Spinal cord (tissue), 10 donors: ENCODE measurements around the gene POLDIP2. TPM values are rescaled to one million over a fixed set of nuclear protein-coding genes. Genes with fewer than 3 reads are reported as not detected.
A peak's percentile ranks its signal among the peaks of the same experiment; 100 is the strongest.

Experiments
- DNase-seq, 6 donors: peaks; one replicate each; pipeline versions ENCODE4 v3.0.0 to v3.0.0-alpha.2; 2013 to 2015; ENCODE audit warnings: low spot score in 6 of 6, low read depth in 4 of 6
- H3K27ac ChIP-seq: one replicate; pipeline ENCODE4 v1.5.1; 2013; ENCODE audit warnings: low read depth, low read length, control low read depth
- H3K27me3 ChIP-seq: one replicate; pipeline ENCODE4 v1.6.1; 2013; ENCODE audit warnings: low read length; ENCODE audit not compliant: control insufficient read depth, insufficient read depth
- H3K36me3 ChIP-seq: one replicate; pipeline ENCODE4 v1.6.1; 2013; ENCODE audit warnings: low read length; ENCODE audit not compliant: control insufficient read depth, insufficient read depth
- H3K4me1 ChIP-seq: one replicate; pipeline ENCODE4 v1.6.1; 2013; ENCODE audit warnings: low read length; ENCODE audit not compliant: control insufficient read depth, insufficient read depth
- H3K4me3 ChIP-seq: one replicate; pipeline ENCODE4 v1.5.1; 2013; ENCODE audit warnings: low read depth, low read length, control low read depth
- H3K9me3 ChIP-seq: one replicate; pipeline ENCODE4 v1.6.1; 2013; ENCODE audit warnings: low read length; ENCODE audit not compliant: control insufficient read depth, insufficient read depth
- WGBS: methylation state at CpG from one replicate; pipeline ENCODE4 v1.1.5; 2013; ENCODE audit warnings: missing lambda C conversion rate; ENCODE audit not compliant: insufficient coverage; 5-methylcytosine and 5-hydroxymethylcytosine counted together
- polyA plus RNA-seq, 2 donors: library from polyadenylated mRNA; unstranded; fragments of 120-200 nt; gene quantifications; one replicate each; pipeline ENCODE4 v1.2.1, GENCODE V29; 2013; ENCODE audit not compliant: insufficient read length in 2 of 2
- total RNA-seq, 2 donors: library from RNA; depleted of rRNA in 1 of 2; stranded (reverse); fragments of 120-200 nt in 1 of 2; fragments of >200 nt in 1 of 2; gene quantifications; one replicate each; pipeline versions ENCODE4 v1.2.3 to v1.2.4, GENCODE V29; 2013 to 2014
- donor health status: healthy.

POLDIP2 gene
- total and polyA plus RNA-seq, 4 donors: 40.3 to 89.1 (median 85.8) TPM

DNA sequence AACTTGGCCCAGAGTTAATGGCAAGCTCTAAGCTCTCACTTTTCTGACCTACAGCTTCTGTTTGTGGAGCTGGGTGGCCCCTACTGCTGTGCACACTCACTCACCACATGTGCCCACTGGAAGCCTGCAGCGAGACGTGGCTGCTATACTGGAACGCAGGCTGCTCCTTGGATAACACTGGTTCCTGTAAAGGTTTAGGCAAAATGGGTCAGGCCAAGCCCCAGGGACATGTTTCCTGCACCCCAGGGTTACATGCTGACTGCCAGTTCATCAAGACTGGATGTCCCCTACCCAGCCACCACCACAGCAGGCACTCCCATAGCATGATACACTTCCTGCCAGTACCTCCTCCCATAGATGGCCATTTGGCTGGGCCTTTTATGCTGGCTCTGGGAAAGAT lies 8.3 kb downstream of the POLDIP2 start:
- no peak for DNase-seq
- WGBS: 74% methylated on average over 3 of the region's 3 CpGs
- Histone ChIP-seq H3K4me3 (no peak overlapping the region), H3K4me1 (peaks cover 5% of the 10 kb centered on the region), H3K27me3 (no peaks in the 10 kb centered on the region), H3K36me3 (peaks cover 86% of the 10 kb centered on the region), H3K27ac (no peak overlapping the region), H3K9me3 (no peaks in the 10 kb centered on the region)

- H3K9me3 ChIP-seq: no peaks in the 10 kb centered on the region
- DNase-seq: no peak
- H3K36me3 ChIP-seq: peaks cover 87% of the 10 kb centered on the region
- H3K27me3 ChIP-seq: no peaks in the 10 kb centered on the region
- H3K27ac ChIP-seq: no peak overlapping the region
- peaks cover 5% of the 10 kb centered on the region for H3K4me1 ChIP-seq
- 94% methylated on average over 8 of the region's 8 CpGs for WGBS
- H3K4me3 ChIP-seq: no peak overlapping the region
These were observed 10.0 kb downstream of the POLDIP2 start for GRCh38 chr17:28347261-28347891.

- DNase-seq: no peak
- Histone ChIP-seq H3K4me3 (no peak overlapping the region), H3K27me3 (no peaks in the 10 kb centered on the region), H3K9me3 (no peaks in the 10 kb centered on the region), H3K27ac (no peak overlapping the region), H3K36me3 (peaks cover 87% of the 10 kb centered on the region), H3K4me1 (peaks cover 5% of the 10 kb centered on the region)
- whole genome bisulfite sequencing: 80% methylated on average over 1 of the region's 7 CpGs
These were observed 10.5 kb downstream of the POLDIP2 start for GRCh38 chr17:28346746-28347246.

GRCh38 chr17:28346199-28346580 lies 11.1 kb downstream of the POLDIP2 start:
- no peaks in the 10 kb centered on the region for H3K27me3 ChIP-seq
- H3K27ac ChIP-seq: peak overlapping the region; percentile 4
- no peaks in the 10 kb centered on the region for H3K9me3 ChIP-seq
- H3K36me3 ChIP-seq: peaks cover 87% of the 10 kb centered on the region
- H3K4me1 ChIP-seq: peaks cover 5% of the 10 kb centered on the region
- WGBS: 20% methylated on average over 1 of the region's 2 CpGs
- no peak for DNase-seq
- no peak overlapping the region for H3K4me3 ChIP-seq

DNA sequence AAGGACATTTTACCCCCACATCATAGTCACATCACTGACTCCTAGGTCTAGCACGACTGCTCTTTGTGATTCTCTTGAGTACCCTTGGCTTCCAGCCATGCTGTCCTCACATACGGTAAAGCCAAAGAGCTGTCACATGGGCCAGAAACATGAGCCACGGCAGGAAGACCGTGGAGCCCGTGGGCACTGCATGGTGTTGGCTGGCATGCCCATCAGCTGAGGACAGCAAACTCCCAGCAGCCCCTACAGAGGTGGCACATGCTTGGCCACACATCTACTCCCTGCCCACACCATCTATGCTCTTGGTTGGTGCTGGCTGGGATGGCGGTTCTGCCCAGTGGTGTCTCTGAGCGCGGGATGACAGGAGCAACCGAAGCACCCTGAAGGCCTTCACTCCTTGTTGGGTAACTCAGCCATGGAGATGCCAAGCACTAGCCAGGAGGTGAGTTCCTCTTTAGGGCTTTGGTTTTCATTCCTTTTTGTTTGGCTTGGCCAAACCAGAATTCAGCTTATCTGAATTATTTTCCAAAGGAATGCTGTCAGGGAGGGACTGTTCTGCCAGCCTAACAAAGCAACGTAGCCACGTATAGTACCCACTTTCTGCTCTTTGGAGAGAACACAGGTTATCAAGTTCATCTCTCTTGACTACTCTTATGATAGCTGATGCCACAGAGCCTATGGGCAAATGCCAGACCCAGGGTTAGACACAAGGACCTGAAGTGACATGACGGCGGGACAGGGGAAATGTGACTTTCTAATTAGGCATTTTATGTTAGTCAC lies 11.7 kb downstream of the POLDIP2 start:
- DNase-seq: peak in 1 of 6 donors; percentile 37
- no peak overlapping the region for H3K4me3 ChIP-seq
- peak overlapping the region; percentile 4 for H3K27ac ChIP-seq
- no peaks in the 10 kb centered on the region for H3K9me3 ChIP-seq
- WGBS: 70% methylated on average over 12 of the region's 13 CpGs
- peaks cover 5% of the 10 kb centered on the region for H3K4me1 ChIP-seq
- no peaks in the 10 kb centered on the region for H3K27me3 ChIP-seq
- peaks cover 87% of the 10 kb centered on the region for H3K36me3 ChIP-seq

DNA sequence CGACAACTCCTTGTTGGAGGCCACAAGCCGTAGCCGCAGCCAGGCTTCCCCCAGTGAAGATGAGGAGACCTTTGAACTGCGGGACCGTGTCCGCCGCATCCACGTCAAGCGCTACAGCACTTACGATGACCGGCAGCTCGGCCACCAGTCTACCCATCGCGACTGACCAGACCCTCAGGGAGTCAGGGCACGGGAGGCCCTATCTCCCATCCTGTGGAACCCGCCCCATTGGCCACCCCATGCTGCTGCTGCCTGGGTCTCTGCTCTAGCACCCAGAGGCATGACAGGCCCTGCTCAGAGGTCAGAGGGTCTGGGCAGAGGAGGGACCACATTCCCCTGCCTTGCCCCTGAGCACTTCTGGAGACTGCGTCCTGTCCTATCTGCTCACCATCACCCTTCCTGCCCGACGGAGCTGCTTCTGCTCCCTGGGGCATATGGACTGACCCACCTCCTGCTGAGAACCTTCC lies 12.9 kb downstream of the POLDIP2 start:
- no peaks in the 10 kb centered on the region for H3K27me3 ChIP-seq
- H3K36me3 ChIP-seq: peaks cover 93% of the 10 kb centered on the region
- no peak overlapping the region for H3K27ac ChIP-seq
- no peak for DNase-seq
- peaks cover 5% of the 10 kb centered on the region for H3K4me1 ChIP-seq
- WGBS: 94% methylated on average over 19 of the region's 19 CpGs
- H3K9me3 ChIP-seq: no peaks in the 10 kb centered on the region
- H3K4me3 ChIP-seq: no peak overlapping the region

DNA sequence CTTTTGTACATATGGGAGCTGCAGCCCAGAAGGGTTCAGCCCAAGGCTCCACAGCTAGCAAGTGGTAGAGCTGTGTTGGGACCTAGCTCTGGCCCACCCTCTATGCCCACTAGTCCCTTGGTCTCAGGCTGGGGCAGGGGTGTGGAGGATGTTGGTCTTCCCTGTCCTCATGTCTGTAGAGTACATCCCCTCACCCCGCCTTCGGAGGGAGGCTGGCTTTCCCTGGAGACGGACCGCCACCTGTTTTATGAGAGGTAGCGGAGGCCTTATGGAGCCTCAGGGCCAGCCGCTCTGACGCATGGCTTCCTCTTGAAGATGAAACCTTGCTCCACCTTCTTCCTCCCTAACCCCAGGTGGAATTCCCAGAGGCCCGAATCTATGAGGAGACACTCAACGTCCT lies 13.3 kb downstream of the POLDIP2 start:
- Histone ChIP-seq H3K27ac (no peak overlapping the region), H3K4me1 (peaks cover 5% of the 10 kb centered on the region), H3K27me3 (no peaks in the 10 kb centered on the region), H3K9me3 (no peaks in the 10 kb centered on the region), H3K4me3 (no peak overlapping the region), H3K36me3 (peaks cover 93% of the 10 kb centered on the region)
- WGBS: 89% methylated on average over 5 of the region's 9 CpGs
- no peak for DNase-seq

- Histone ChIP-seq H3K4me3 (no peak overlapping the region), H3K4me1 (peaks cover 5% of the 10 kb centered on the region), H3K9me3 (no peaks in the 10 kb centered on the region), H3K36me3 (peaks cover 89% of the 10 kb centered on the region), H3K27ac (no peak overlapping the region), H3K27me3 (no peaks in the 10 kb centered on the region)
- WGBS: 86% methylated on average over 10 of the region's 10 CpGs
- no peak for DNase-seq
These were observed 13.8 kb downstream of the POLDIP2 start for GRCh38 chr17:28343491-28343932.

DNA sequence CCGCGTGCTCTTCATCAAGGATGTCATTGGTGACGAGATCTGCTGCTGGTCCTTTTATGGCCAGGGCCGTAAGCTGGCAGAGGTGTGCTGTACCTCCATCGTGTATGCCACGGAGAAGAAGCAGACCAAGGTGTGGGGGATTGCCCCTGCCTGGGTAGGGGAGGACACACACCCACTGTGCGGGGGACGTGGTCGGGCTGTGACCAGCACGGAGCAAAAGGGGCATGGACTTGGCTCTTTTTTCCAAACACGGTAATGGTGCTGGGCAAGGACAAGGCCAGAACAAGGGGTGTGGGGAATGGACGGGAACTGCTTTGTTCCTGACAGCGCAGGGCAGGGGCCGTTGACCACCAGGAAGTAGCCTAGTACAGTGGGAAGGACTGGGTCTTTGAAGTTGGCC lies 15.0 kb downstream of the POLDIP2 start:
- H3K4me1 ChIP-seq: peaks cover 1% of the 10 kb centered on the region
- H3K27ac ChIP-seq: no peak overlapping the region
- no peak for DNase-seq
- H3K4me3 ChIP-seq: no peak overlapping the region
- H3K9me3 ChIP-seq: no peaks in the 10 kb centered on the region
- H3K27me3 ChIP-seq: no peaks in the 10 kb centered on the region
- peaks cover 80% of the 10 kb centered on the region for H3K36me3 ChIP-seq
- 93% methylated on average over 14 of the region's 14 CpGs for WGBS
